Right forelimb (tissue), 1 donor: ENCODE data around the gene TALDO1.

Source experiments
- DNase-seq: peaks from one replicate; pipeline ENCODE4 v3.0.0-alpha.2; 2018

Gene TALDO1

GRCh38 chr11:747158-748006 lies at the start of gene TALDO1:
TALDO1 (plus strand) TSS chr11:747464; CDS start chr11:747482, 18 bp downstream.
- DNase-seq: peak; percentile 92

- no peak for DNase-seq
These were observed 49.4 kb upstream of the TALDO1 start for GRCh38 chr11:697811-698311.

GRCh38 chr11:698493-699115 lies 48.7 kb upstream of the TALDO1 start:
- no peak for DNase-seq

- no peak for DNase-seq
These were observed 48.2 kb upstream of the TALDO1 start for GRCh38 chr11:699116-699508.

- DNase-seq: no peak
These were observed 47.5 kb upstream of the TALDO1 start for GRCh38 chr11:699753-700152.

GRCh38 chr11:701741-702461 lies 45.4 kb upstream of the TALDO1 start:
- no peak for DNase-seq

- DNase-seq: peak; percentile 39
These were observed 44.5 kb upstream of the TALDO1 start for GRCh38 chr11:702462-703461.

- no peak for DNase-seq
These were observed 43.8 kb upstream of the TALDO1 start for GRCh38 chr11:703506-703905.

GRCh38 chr11:704228-704674 lies 43.0 kb upstream of the TALDO1 start:
- no peak for DNase-seq

- DNase-seq: peak; percentile 47
These were observed 42.3 kb upstream of the TALDO1 start for GRCh38 chr11:704781-705645.

- no peak for DNase-seq
These were observed 41.4 kb upstream of the TALDO1 start, which contains the start of gene EPS8L2 for GRCh38 chr11:705646-706438. EPS8L2 (plus strand) TSS chr11:706231; CDS start chr11:709408, 3,177 bp downstream.

- peak; percentile 47 for DNase-seq
These were observed 40.8 kb upstream of the TALDO1 start for GRCh38 chr11:706439-706956.

- peak; percentile 46 for DNase-seq
These were observed 40.1 kb upstream of the TALDO1 start for GRCh38 chr11:706957-707816.

GRCh38 chr11:707817-708420 lies 39.3 kb upstream of the TALDO1 start:
- DNase-seq: peak; percentile 43

GRCh38 chr11:708511-708910 lies 38.8 kb upstream of the TALDO1 start:
- DNase-seq: no peak

- peak; percentile 40 for DNase-seq
These were observed 37.9 kb upstream of the TALDO1 start for GRCh38 chr11:709109-709997.

- no peak for DNase-seq
These were observed 32.8 kb upstream of the TALDO1 start for GRCh38 chr11:714436-714835.
